Forelimb muscle (tissue), 1 donor: ENCODE data around the gene JPH2. TPM values are rescaled to one million over a fixed set of nuclear protein-coding genes. Genes with fewer than 3 reads are reported as not detected.

Experiments used
- DNase-seq: peaks from one replicate; pipeline ENCODE4 v3.0.0-alpha.2; 2013; ENCODE audit warnings: low read depth
- polyA plus RNA-seq: library from polyadenylated mRNA; unstranded; fragments of 120-200 nt; gene quantifications from one replicate; pipeline ENCODE4 v1.2.1, GENCODE V29; 2013; ENCODE audit not compliant: insufficient read length

JPH2 gene
- polyA plus RNA-seq, 1 donor: 105 TPM

DNA sequence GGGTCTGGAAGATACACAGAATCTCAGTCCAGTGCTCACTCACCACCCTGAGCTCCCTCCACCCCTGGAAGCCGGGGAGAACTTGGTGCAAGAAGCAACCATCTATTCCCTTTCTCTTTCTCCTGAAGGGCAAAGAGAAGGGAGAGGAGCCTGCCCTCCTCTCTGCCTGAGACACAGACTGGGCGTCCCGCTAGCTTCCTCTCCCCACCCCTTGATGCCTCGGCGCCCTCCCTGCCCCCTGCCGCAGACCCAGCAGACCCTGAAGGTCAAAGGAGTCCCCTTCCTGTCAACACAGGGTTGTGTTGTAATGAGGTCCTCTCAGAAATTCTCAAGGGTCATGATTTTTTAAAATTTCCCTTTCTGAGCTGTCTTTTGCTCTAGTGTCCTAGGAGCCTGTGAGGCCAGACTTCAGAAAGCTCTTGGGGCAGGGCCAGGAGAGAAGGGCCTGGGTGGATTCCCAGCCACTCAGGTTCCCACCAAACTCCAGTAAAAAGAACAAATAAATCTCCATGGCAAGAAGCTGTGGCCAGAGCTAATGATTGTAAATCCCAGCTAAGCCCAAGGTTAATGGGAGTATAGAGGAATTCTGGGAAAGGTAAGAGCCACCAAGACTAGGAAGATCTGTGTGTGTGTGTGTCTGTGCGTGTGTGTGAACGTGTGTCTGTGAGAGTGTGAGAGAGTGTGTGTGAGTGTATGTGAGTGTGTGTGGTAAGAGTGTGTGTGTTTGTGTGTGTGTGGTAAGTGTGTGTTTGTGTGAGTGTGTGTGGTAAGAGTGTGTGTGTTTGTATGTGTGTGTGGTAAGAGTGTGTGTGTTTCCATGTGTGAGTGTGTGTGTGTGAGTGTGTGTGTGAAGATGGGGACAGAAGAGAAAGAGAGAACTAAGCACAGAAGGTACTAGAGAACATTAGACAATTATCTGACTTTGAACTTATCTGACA, 1.1 kb upstream of the JPH2 start:
- DNase-seq: no peak

DNA sequence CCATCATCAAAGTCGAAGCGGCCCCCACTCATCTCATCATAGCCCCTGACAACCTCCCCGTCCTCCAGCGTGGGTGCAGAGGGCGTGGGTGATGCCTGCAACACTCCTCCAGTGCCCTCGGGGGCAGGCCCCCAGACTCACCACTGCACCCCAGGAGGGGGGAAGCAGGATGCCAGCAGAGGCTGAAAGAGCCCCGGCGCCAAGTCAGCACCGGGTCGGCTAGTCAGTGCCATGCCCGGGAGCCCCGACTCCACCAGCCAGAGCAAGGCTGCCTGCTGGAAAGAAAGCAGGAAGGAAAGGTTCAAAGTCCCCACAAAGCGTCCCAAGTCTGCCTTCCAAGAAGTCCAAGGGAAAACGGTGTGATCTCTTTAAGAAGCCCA, 324 bp downstream of the JPH2 start:
- no peak for DNase-seq

- no peak for DNase-seq
Observed at GRCh38 chr20:44186201-44186600, 787 bp downstream of the JPH2 start.

GRCh38 chr20:44185574-44185973, 1.4 kb downstream of the JPH2 start:
- no peak for DNase-seq

- DNase-seq: no peak
Observed at GRCh38 chr20:44183282-44183681, 3.7 kb downstream of the JPH2 start.

DNA sequence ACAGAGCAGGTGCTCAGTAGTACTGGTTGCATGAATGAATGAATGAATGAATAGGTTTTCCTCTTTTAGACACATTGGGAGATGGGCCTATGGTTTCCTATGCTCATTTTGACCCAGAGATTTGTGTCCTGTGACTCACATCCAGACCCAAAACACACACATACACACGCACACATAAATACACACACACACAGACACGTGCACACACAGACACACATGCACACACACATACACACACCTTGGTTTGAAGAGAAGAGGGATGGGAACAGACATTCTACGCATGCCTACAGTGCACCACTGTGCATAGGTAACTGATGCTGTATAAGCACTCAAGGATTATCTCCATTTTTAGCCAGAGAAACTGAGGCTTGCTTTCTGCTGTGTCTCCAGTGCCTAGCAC, 4.1 kb downstream of the JPH2 start:
- DNase-seq: no peak

GRCh38 chr20:44182135-44182765, 4.7 kb downstream of the JPH2 start:
- no peak for DNase-seq

- no peak for DNase-seq
Observed at GRCh38 chr20:44181611-44182010, 5.4 kb downstream of the JPH2 start.

GRCh38 chr20:44180814-44181213, 6.2 kb downstream of the JPH2 start:
- no peak for DNase-seq

DNA sequence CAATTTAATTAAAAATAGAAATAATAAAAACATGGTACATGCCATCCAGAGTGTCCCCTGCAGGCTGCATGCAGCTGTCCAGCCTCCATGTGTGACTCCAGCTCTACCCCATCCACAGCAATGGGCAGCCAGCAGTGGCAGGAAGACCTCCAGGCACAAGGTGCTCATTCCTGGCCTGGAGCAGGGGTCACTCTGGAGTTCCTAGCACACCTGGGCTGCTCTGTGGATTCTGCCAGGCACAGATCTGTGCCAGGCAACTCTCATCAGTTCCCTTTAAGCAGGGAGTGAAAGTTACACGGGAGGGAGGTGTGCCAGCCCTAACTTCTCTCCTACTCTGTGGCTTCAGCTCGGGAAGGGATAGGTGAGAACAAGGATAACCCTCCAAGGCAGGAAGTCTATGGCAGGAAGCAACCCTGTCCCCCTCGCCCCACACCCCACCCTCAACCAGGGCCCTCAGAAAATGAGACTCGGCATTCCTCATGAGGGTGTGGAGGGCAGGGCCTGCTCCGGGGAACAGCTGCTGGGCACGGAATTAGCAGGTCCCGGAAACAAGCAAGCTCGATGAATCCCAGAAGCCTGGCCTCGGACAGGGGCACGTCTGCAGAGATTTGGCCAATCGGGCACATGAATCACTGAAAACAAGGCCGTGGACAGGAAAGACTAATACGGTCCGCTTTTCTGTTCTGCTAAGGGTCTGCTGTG, 10.0 kb downstream of the JPH2 start:
- no peak for DNase-seq

DNA sequence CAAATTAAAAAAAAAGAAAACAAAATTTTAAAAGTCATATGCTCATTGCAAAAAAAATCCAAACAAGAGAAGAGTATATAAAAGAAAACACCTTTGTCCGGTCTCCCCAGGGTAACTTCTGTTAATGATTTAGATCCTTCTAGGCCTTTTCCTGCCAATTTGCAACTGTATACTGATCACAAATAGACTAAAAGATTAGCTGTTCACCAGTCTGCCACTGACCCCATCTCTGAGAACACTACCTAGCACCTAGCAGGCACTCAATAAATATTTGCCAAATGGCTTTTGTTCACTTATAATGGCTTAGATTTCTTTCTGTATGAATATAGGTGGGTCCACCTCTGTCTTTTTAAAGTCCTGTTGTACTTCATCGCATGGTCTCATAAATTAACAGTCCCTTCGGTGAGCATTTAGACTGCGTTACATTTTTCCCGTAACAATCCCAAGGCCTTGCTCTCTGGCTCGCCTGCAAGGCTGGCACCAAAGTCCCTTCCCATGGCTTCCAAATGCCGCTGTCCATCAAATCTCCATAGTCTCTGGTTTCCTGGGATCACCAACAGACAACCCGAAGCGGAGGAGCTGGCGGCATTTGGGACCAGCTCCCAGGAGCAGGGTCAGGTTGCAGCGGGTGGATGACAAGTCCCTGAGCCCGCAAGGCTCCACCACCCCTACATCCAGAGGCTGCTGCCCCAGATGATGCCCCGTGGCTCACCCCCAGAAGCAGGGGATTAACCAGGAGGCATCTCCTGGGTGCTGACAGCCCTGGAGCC, 11.8 kb downstream of the JPH2 start:
- DNase-seq: no peak

DNA sequence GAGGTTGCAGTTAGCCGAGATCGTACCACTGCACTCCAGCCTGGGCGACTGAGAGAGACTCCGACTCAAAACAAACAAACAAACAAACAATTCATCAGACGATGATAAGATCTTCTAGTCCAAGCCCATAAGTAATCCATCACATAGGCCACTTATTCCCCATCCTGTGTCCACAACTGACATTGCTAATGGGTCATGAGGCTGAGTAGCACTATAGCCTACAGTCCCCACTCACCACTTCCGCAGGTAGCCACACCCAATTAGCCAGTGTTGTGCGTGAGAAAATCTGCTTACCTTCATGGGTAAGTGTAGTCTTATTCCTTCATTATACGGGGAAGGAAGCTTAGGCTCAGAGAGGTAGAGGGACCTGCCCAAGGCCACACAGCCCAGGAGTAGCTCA, 13.1 kb downstream of the JPH2 start:
- no peak for DNase-seq

GRCh38 chr20:44173116-44173515, 13.9 kb downstream of the JPH2 start:
- no peak for DNase-seq

- no peak for DNase-seq
Observed at GRCh38 chr20:44172572-44172950, 14.4 kb downstream of the JPH2 start.

DNA sequence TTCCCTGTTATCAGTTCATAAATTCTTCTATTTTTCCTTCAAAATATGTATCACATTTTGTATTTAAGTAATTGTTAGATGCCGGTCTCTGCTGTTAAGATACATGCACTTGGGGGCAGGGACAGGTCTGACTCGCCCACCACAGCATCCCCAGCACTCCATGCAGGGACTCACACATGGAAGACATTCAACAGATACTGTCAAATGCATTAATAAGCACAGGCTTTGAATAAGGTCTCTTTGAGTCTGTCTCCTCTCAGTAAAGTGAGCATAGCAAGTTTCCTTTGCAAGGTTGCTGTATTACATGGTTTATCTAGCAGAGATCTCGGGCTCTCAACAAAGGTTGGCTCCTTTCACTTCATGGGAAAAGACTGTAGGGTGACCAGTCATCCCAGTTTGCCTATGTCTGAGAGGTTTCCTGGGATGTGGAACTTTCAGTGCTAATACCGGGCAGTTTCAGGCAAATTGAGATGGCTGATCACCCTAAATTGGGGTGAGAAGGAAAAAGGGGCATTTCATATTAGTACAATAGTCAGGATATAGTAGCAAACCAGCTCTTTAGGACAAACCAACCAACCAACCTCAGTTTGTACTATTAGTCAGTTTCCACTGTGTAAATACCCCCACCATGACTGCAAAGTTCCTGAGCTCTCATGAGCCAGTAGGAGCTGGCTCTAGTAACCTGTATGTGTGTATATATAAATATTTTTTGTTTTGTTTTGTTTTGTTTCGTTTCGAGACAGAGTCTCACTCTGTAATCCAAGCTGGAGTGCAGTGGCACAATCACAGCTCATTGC, 15.0 kb downstream of the JPH2 start:
- no peak for DNase-seq

DNA sequence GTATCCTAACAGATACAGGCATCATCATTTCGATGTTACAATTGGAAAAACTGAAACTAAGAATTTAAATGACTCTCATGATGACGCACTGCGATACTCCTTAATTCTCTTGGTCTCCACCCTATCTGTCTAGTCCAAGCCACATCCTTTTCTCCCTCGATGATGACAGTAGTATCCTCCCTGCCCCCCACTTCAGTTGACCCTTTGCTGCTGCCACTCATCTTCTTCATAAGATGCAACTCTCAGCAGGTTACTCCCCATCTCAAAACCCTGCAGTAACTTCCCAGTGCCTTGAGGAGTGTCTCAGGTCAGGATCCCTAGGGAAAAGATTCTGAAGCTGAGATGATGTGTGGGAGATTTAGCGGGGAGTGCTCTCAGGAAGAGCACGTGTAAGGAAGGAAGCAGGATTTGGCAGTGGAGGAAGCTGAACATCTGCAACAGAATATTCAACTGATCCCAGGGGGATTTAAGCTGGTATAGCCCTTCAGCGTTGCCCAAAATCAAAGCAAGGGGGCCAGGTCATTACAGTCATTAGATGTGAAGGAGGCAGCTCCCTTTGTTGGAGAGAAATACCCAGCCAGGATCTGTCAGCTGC, 16.1 kb downstream of the JPH2 start:
- no peak for DNase-seq

GRCh38 chr20:44167736-44168135, 19.3 kb downstream of the JPH2 start:
- no peak for DNase-seq

- no peak for DNase-seq
Observed at GRCh38 chr20:44166477-44166876, 20.5 kb downstream of the JPH2 start.

- no peak for DNase-seq
Observed at GRCh38 chr20:44166008-44166407, 21.0 kb downstream of the JPH2 start.

DNA sequence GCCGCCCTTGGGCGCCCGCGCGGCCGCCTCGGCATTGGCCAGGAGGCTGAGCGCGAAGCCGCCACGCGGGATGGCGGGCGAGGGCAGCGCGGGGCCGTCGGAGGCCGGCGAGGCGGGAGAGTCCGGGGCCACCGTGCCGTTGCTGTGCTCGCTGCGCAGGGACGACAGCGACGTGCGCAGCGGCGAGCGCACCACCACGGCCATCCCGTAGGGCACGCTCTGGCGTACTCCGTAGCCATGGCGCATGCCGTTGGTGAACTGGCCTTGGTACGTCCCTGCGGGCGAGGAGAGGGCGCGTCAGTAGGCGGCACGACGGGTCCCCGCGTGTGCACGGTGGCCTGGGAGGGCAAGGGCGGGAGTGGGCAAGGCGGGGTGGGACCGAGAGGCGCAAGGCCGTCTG, 26.9 kb downstream of the JPH2 start:
- DNase-seq: no peak

- DNase-seq: no peak
Observed at GRCh38 chr20:44159711-44160110, 27.3 kb downstream of the JPH2 start.
